ENCODE results near the gene NUCB1.
"Not testable (repeated sequence)": the region's sequence is repeated elsewhere in the genome, so short reads cannot be mapped to it uniquely, and the experiment has no call there.

- TF ChIP-seq POLR2A (IDR thresholded peaks at IDR 0.05; ENCODE audit: low read depth, low read length); EZH2 (IDR thresholded peaks at IDR 0.05; ENCODE audit: borderline replicate concordance, low read depth, low read length, severe bottlenecking): not testable (repeated sequence)
Measured at GRCh38 chr19:48879696-48880095, 20.4 kb upstream of the NUCB1 start.

Measured in endothelial cell of umbilical vein (primary cell).